HG03342 (cell line): ENCODE data around the gene MSI2.

ENCODE experiments used
- ATAC-seq: cut with Tn5 transposase; IDR thresholded peaks from one replicate; pipeline ENCODE4 v1.9.1; 2021; ENCODE audit warnings: mild to moderate bottlenecking, moderate library complexity; ENCODE audit not compliant: unreplicated experiment

MSI2 gene

DNA sequence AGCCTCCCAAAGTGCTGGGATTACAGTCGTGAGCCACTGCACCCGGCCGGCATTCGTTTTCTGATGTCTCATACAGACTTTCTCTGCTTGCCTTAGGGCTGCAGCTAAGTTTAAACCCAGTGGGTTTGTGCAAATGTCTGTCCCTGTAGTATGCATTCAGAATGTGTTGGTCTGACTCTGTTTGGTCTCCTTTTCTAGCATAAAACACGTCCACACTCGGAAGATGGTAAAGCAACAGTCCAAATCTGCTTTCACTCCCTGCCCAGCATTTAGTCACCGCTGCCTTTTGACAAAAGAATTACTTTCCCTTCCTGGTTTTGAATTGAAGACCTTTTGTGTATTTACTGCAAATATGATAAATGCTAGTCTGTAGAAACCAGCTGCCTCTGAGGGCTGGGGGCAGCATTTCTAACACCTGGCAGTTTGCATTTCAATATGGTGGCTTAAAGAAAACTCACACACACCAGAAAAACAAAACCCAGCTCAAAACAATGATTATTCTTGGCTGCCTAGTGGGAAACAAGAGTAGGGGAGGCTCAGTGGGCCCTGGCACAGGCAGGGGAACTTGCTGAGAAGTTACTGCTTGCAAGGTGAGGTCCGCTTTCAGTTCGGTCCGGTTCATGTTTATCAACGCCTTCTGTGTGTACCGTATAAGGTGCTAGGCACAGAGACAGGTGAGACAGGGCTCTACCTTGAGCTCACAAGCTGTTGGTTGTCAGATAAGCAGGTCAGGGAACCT is 56.9 kb downstream of the MSI2 start:
- no peak for ATAC-seq

- ATAC-seq, result no peak
Observed at GRCh38 chr17:57315061-57316015, 59.0 kb downstream of the MSI2 start.

- no peak for ATAC-seq
Observed at GRCh38 chr17:57316361-57316760, 60.0 kb downstream of the MSI2 start.

DNA sequence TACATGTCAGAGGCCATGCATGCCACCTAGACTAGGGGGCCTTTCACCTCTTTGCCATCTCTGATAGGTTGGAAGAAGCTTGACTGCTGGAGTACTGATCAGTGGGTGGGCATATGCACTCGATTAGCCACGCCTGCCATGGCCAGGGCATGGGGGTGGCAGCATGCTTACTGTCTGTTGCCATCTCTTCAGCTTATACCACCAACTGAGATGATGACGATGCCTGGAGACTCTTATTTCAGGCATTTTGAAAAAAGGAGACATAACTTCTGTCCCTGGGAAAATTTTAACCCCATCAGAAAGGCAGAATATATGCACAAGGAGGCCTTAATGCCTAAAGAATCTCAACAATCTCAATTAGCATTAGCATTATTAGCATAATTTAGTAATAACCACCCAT is 60.8 kb downstream of the MSI2 start:
- ATAC-seq, result no peak

DNA sequence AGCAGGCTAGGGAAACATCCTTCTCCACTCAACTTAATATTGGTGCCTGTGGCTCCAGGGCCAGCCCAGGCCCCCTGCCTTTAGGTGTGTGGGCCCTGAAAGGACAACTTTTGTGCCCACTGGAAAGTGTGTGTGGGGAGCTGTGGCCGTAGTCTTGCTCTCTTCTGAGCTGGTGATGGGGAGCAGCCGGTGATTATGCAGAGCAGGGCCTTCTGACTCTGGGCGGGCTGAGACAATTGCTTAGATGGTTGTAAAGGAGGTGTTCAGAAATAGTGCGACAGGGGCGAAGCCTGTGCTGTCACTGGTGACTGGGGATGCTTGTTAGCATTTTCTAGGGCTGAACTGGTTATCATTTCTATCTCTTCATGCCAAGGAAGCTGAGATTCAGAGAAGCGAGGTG is 62.6 kb downstream of the MSI2 start:
- no peak for ATAC-seq

DNA sequence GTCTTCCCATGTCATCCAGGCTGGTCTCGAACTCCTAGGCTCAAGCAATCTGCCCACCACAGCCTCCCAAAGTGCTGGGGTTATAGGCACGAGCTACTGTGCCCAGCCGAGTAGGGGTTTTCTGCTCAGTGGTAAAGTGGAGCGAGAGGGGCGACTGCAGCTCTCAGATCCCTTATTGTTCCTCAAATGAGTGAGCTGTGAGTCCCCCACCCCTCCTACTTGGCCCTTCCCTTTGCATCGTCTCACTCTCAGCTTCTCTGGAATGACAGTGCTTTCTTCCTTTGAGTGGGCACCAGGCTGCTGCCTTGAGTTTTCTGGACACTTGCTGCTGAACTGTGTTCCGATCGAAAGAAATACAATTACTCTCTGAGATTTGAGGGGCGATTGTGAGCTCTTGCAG is 63.5 kb downstream of the MSI2 start:
- no peak for ATAC-seq

- no peak for ATAC-seq
Observed at GRCh38 chr17:57323391-57323790, 67.1 kb downstream of the MSI2 start.

GRCh38 chr17:57324060-57324459 is 67.7 kb downstream of the MSI2 start:
- ATAC-seq, result no peak

DNA sequence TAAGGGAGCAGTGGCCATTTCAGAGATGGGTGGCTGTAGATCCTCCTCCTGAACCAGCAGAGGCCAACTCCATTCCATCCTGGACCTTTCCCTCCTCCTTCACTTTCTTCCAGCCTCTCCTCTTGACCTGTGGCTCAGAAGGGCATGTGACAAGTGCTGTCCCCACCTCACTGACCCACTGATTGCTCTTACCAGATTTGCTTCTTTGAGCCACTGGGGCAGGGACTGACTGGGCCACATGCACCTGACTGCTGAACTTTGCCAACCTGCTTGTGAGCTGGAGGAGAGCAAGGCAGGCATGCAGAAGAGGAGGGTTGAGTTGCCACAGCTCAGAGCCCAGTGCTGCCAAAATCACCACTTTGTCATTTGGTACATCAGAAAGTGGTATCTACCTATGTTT is 68.3 kb downstream of the MSI2 start:
- ATAC-seq, result no peak

DNA sequence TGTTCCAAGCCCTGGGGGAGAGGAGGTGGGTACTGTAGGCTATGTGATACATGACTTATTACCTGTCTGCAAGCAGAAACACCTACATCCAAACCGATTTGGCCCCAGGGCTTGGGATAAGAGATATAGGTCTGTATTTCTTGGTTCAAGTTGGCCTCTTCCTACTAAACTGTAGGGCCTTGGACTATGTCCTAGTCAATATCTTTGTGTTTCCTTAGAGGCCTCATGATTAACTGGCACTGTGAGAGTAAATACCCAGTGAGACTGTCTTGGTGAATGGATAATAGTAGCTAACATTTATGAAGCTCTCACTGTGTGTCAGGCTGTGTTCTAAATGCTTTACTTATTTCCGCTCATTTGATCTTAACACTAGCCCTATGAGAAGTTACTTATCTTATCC is 70.0 kb downstream of the MSI2 start:
- no peak for ATAC-seq

- no peak for ATAC-seq
Observed at GRCh38 chr17:57326764-57327163, 70.4 kb downstream of the MSI2 start.

GRCh38 chr17:57327176-57327970 is 71.0 kb downstream of the MSI2 start:
- no peak for ATAC-seq

- no peak for ATAC-seq
Observed at GRCh38 chr17:57328109-57328882, 72.0 kb downstream of the MSI2 start.

GRCh38 chr17:57329380-57330214 is 73.3 kb downstream of the MSI2 start:
- no peak for ATAC-seq

GRCh38 chr17:57330587-57330986 is 74.3 kb downstream of the MSI2 start:
- ATAC-seq, result no peak

DNA sequence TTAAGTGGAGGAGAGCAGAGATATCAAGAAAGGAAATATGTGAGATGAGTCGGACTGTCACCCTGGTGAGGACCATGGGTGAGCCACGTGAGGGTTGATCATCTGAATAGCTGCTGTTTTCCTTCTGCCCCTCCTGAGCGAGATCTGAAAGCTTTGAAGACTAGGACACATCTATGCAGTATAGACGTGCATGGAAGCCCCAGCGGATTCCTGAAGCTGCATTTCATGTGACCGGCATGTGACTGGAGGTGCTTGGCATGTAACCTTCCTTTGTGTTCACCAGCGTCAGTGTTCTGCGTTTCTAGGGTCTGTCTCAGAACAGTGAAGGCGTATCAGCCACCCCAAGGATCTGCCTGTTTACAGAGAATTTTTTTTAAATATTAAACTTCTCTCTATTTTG is 75.1 kb downstream of the MSI2 start:
- no peak for ATAC-seq

GRCh38 chr17:57332501-57332900 is 76.2 kb downstream of the MSI2 start:
- no peak for ATAC-seq

DNA sequence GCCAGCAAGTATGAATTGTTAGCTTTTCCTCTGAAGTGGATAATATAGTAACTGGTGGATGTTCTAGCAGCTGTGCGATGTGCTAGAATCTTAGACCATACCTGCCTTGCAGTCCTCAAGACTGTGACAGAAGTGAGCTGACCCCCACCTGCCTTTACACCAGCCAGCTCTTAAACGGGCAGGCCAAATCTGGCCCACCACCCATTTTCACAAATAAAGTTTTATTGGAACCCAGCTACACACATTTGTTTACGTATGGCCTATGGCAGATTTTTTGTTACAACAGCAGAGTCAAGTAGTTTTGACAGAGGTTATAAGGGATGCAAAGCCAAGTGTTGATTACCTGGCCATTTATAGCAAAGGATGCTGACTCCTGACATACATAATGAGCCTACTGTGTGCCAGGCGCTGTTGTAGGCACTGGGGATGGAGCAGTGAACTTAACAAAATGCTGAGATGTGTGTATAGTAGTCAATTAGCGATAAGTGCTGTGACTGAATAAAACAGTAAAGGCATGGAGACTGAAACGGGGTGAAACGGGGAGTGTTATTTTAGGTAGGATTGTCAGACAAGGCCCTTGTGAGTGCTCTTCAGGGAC is 79.0 kb downstream of the MSI2 start:
- ATAC-seq, result no peak

DNA sequence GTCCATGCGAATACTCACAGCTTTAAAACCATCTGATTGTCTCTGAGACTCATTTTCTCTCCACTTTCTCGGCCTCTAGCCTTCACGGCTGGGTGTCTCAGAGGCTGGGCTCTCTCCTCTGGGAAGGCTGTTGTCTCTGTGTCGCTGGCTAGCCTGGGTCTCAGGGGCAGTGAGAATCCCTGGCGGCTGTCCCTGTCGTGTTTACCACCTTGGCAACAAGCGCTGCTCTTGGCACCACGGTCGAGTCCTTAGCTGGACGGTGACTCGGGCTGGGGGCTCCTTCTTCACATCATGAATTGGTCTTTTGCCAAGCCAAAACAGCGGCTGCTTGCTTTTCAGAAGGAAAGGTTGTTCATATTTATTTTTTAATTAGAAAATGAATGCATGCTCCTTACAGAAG is 81.1 kb downstream of the MSI2 start:
- ATAC-seq, result no peak
